Measurements from ENCODE around the gene IL15RA. TPM values are rescaled to one million over a fixed set of nuclear protein-coding genes. Genes with fewer than 3 reads are reported as not detected.

IL15RA gene
- total RNA-seq, 2 donors from 2014 or later, result 56.7 to 125 TPM

DNA sequence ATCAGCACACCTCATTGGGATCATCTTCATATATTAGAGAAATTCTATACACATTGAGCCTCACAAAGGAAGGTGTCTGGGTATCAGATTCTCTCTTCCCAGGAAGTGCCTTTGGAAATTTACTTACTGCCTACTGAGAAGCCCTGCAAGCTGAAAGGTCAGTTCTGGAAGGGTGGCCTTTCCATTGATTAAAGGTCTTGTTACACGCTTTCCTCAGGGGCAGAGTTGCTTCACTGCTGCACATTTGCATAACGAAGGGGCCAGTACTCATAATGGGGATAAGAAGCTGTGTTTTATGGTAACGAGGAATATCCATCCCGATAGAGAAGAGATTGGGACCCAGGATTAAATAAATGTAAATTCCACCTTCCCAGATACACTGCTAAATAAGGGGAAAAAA lies 19.4 kb upstream of the IL15RA start:
- Mint-ChIP-seq H3K4me3 (no peak overlapping the region), H3K4me1 (ENCODE audit: low read depth in 2 of 2) (peaks cover 2 to 6% of the 10 kb centered on the region in 2 donors), H3K27me3 (peaks cover 28 to 42% of the 10 kb centered on the region in 2 donors), H3K27ac (no peak overlapping the region), H3K9me3 (peaks cover 5% of the 10 kb centered on the region), H3K36me3 (peaks cover 17% of the 10 kb centered on the region)
- ATAC-seq (no peak), DNase-seq (ENCODE audit: low spot score) (no peak)

DNA sequence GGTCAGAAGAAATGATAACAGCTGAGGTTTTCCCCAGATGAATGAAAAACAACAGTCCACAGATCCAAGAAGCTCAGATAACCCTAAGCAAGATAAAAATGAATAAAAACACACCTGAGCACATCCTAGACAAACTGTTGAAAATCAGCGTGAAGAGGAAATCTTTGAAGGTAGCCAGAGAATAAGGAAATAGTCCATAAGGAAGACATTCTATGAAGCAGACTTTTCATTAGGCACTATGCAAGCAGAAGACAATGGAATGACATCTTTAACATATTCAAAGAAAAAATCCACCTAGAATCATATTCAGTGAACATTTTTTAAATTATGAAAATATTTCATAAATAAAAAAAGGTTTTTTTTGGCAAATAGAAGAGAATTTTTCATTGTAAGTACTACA lies 15.1 kb upstream of the IL15RA start:
- Mint-ChIP-seq H3K27me3 (peaks cover 16 to 30% of the 10 kb centered on the region in 2 donors), H3K36me3 (peaks cover 22% of the 10 kb centered on the region), H3K4me3 (no peak overlapping the region), H3K9me3 (peaks cover 5% of the 10 kb centered on the region), H3K4me1 (ENCODE audit: low read depth in 2 of 2) (peaks cover 10 to 12% of the 10 kb centered on the region in 2 donors), H3K27ac (no peak overlapping the region)
- no peak for DNase-seq (ENCODE audit: low spot score)
- no peak for ATAC-seq

DNA sequence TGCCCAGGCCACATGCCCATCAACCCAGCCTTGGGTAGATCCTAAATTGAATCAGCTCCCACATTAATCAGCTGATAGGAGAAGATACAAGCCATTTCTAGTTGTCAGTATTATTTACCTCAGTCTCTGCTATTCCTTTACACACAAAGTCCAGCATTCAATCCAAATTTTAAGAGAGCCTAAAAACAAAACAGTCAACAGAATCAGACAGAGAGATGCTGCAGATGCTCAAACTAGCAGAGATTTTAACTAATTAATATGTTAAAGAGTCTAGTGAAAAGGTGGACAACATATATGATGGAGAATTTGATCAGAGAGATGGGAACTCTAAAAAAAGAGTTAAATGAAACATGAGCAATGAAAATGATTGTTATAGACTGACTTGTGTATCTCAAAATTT lies 14.4 kb upstream of the IL15RA start:
- Mint-ChIP-seq H3K9me3 (peaks cover 5% of the 10 kb centered on the region), H3K4me1 (ENCODE audit: low read depth in 2 of 2) (peaks cover 11 to 13% of the 10 kb centered on the region in 2 donors), H3K36me3 (peaks cover 22% of the 10 kb centered on the region), H3K27me3 (peaks cover 15 to 30% of the 10 kb centered on the region in 2 donors), H3K4me3 (no peak overlapping the region), H3K27ac (no peak overlapping the region)
- DNase-seq (ENCODE audit: low spot score) (no peak), ATAC-seq (no peak)

DNA sequence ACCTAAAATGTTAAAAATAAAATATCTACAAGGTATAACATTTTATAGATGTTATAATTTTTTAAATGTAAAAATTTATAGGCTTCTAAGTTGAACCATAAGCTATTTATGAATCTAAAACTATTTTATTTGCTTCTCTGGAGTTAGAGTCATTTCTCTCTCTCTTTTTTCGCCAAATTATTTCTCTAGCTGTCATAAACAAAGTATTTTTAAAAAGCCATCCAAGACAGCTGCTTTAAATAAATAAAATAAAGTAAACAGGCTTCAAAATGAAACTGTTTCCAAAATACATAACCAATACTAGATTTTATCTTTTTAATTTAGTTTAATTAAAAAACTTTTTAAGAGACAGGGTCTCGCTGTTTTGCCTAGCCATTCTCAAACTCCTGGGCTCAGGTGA lies 12.4 kb upstream of the IL15RA start:
- H3K4me3 Mint-ChIP-seq, result no peak overlapping the region
- no peak overlapping the region for H3K27ac Mint-ChIP-seq
- peaks cover 22% of the 10 kb centered on the region for H3K36me3 Mint-ChIP-seq
- H3K27me3 Mint-ChIP-seq, result peaks cover 10 to 24% of the 10 kb centered on the region in 2 donors
- DNase-seq (ENCODE audit: low spot score) (no peak), ATAC-seq (no peak)
- peaks cover 11 to 13% of the 10 kb centered on the region in 2 donors for H3K4me1 Mint-ChIP-seq (ENCODE audit: low read depth in 2 of 2)
- H3K9me3 Mint-ChIP-seq, result peaks cover 5% of the 10 kb centered on the region

DNA sequence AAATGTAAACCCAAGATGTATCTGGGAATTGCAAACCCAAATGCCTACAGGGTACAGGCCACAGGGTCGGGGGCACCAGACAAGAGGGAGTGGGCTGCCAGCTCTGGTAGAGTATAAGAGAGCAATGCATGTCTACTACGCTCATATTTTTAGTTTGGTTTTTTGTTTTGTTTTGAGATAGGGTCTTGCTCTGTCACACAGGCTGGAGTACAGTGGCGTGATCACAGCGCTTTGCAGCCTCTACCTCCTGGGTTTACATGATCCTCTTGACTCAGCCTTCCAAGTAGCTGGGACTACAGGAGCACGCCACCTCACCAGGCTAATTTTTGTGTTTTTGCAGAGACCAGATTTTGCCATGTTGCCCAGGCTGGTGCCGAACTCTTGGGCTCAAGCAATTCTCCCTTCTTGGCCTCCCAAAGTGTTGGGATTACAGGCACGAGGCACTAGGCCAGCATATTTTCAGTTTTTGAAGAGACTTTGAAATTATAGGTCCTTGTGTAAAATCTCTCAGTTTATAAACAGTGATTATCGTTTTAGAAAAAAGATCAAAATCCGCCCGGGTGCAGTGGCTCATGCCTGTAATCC lies 11.1 kb upstream of the IL15RA start:
- Mint-ChIP-seq H3K4me3 (peak overlapping the region; percentile 61), H3K36me3 (peaks cover 16% of the 10 kb centered on the region), H3K27ac (peak overlapping the region; percentile 72 to 93), H3K4me1 (ENCODE audit: low read depth in 2 of 2) (peaks cover 11 to 16% of the 10 kb centered on the region in 2 donors), H3K27me3 (peaks cover 10 to 12% of the 10 kb centered on the region in 2 donors), H3K9me3 (peaks cover 5% of the 10 kb centered on the region)
- DNase-seq (ENCODE audit: low spot score) (no peak), ATAC-seq (no peak)

DNA sequence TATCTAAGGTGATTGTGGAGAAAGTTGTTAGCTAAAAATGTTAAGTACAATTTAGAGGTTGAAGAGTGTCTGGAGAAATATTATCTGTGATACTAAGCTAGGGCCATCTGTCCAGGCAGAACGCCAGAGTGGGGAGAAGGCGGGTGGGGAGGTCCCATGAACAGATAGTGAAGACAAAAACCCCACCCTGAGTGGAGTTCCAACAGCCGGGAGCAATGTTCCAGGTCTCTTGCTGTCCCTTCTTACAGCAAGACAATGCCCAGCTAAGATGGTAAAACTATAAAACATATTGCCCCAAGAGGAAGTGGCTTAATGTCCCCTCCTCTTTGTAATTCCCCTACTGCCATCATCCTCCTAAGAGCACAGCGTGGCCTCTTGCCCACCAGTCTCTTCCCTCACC lies 10.4 kb upstream of the IL15RA start:
- Mint-ChIP-seq H3K27ac (peak overlapping the region; percentile 72 to 93), H3K9me3 (peaks cover 5% of the 10 kb centered on the region), H3K27me3 (peaks cover 8% of the 10 kb centered on the region in 2 donors), H3K36me3 (peaks cover 12% of the 10 kb centered on the region), H3K4me3 (peak overlapping the region; percentile 61), H3K4me1 (ENCODE audit: low read depth in 2 of 2) (peaks cover 11 to 16% of the 10 kb centered on the region in 2 donors)
- ATAC-seq (peak; percentile 77 to 89), DNase-seq (ENCODE audit: low spot score) (no peak)

DNA sequence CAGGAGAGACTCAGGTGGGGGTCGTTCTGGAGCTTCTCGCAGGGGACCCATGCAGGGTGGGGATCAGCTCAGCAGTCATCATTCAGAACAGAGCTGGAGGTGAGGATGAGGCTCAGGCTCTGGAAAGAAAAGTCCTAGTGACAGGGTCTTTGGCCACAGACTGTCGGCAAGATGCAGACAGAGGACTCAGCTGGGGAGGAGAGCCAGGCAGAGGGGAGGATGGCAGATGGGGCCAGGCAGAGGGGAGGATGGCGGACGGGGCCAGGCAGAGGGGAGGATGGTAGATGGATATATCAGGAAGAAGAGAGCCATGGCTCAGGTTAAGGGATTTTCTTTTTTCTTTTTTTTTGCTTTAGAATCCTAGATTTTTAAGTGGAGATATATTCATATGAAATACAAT lies 7.7 kb upstream of the IL15RA start:
- H3K27ac Mint-ChIP-seq, result no peak overlapping the region
- DNase-seq (ENCODE audit: low spot score) (no peak), ATAC-seq (no peak)
- peaks cover 11 to 23% of the 10 kb centered on the region in 2 donors for H3K4me1 Mint-ChIP-seq (ENCODE audit: low read depth in 2 of 2)
- no peaks in the 10 kb centered on the region for H3K9me3 Mint-ChIP-seq
- H3K36me3 Mint-ChIP-seq, result no peaks in the 10 kb centered on the region
- H3K27me3 Mint-ChIP-seq, result peaks cover 0 to 3% of the 10 kb centered on the region in 2 donors
- H3K4me3 Mint-ChIP-seq, result no peak overlapping the region

DNA sequence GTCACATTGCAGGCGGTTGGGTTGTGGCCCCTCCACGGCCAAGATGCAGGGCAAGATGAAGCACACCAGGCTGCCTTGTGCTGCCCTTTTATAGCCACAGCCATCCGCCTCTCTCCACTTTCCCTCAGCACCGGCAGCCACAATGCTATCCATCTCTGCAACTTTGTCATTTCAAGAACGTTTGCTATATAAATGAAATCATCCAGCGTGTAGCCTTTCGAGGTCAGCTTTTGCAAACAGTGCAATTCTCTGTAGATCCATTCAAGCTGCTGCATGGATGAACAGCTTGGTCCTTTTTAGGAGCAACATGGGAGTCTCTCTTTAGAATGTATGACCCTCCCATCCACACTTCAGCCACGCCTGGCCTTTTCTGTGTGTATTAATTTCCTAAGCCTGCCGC lies 6.4 kb upstream of the IL15RA start:
- Mint-ChIP-seq H3K4me3 (no peak overlapping the region), H3K36me3 (no peaks in the 10 kb centered on the region), H3K4me1 (ENCODE audit: low read depth in 2 of 2) (peaks cover 11 to 25% of the 10 kb centered on the region in 2 donors), H3K27ac (peak overlapping the region in 1 of 2 donors; percentile 2), H3K9me3 (no peaks in the 10 kb centered on the region), H3K27me3 (peaks cover 0 to 3% of the 10 kb centered on the region in 2 donors)
- ATAC-seq (no peak), DNase-seq (ENCODE audit: low spot score) (no peak)

DNA sequence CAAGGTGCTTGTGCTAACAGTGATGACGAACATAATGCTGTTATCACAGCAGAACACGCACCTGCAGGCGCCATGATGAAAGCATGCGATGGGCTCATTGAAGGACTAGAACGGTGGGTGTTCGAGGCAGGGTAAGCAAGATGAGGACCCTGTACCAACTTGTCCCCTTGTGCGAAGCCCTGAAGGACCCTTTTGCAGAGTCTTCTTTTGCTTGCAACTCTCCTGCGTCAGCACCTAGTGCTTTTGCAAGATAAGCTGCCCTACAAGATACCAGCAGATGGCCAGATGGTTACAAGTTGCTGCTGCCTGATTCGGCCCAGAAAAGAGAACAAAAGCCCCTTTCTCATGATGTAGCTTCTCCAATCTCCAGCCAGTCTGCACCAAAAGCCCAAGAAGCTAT lies 4.2 kb upstream of the IL15RA start:
- H3K4me3 Mint-ChIP-seq, result no peak overlapping the region
- no peak for DNase-seq (ENCODE audit: low spot score)
- H3K27me3 Mint-ChIP-seq, result peaks cover 0 to 3% of the 10 kb centered on the region in 2 donors
- H3K4me1 Mint-ChIP-seq (ENCODE audit: low read depth in 2 of 2), result peaks cover 0 to 15% of the 10 kb centered on the region in 2 donors
- no peak overlapping the region for H3K27ac Mint-ChIP-seq
- ATAC-seq, result no peak
- H3K9me3 Mint-ChIP-seq, result no peaks in the 10 kb centered on the region
- H3K36me3 Mint-ChIP-seq, result no peaks in the 10 kb centered on the region

DNA sequence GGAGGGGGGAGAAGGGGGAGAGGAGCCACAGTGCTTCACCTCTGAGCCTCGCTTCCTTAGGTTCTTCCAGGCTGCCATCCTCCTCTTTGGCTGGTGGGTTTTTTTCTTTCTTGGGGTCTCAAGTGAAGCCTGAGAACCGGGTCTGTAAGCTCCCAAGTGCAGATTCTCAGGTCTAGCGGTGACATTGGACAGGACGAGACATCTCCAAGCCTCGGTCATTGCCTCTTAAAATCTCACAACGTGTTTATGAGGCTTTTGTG lies 817 bp upstream of the IL15RA start:
- Mint-ChIP-seq H3K27me3 (no peaks in the 10 kb centered on the region), H3K27ac (peak overlapping the region; percentile 74 to 88), H3K9me3 (no peaks in the 10 kb centered on the region), H3K36me3 (peaks cover 5% of the 10 kb centered on the region), H3K4me3 (peak overlapping the region; percentile 92), H3K4me1 (ENCODE audit: low read depth in 2 of 2) (peaks cover 23 to 24% of the 10 kb centered on the region in 2 donors)
- ATAC-seq, result no peak
- DNase-seq (ENCODE audit: low spot score), result no peak

DNA sequence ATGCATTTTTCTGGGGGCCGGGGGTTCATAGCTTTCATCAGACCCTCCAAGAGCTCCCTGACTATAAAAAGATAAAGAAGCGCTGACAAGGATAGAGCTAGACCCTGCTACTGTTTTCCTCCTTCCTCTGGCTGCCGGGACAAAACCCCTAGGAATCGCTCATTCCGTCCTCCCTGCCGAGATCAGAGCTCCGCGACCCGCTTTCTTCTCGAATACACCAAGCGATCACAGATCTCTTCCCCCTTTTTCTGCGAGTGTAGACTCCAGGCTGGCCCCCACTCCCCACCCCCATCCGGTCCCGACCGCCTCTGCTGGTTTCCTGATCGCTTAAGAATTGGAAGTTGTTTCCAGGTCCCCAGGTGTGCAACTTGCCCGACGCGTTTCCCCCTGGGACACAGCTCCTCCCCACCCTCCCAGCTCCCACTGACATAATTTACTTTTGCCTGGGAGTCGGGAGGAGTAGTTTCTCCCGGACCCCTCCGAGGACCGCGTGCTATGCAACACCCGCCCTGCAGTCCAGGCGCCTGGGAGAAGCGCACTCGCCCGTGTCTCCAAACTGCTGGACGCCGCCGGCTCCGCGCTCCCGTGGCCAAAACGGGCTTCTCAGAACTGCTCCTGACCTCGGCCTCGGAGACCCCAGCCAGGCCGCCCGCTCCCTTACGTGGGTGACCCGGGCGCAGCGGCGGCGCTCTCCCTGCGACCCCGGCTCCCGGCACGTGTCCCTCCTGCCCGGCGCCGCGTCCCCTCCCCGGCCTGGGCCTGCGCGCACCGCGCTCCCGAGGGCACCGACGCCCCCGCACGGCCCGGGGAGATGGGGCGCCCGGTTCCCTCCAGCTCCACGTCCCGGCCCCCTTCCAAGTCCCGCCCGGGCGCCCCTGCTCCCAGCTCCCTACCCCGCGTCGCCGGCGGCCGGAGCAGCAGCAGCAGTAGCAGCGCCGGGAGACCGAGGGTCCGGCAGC lies 552 bp downstream of the IL15RA start:
- peak; percentile 11 to 27 for ATAC-seq
- Mint-ChIP-seq H3K27ac (peak overlapping the region; percentile 87 to 98), H3K4me3 (peak overlapping the region; percentile 92), H3K36me3 (peaks cover 8% of the 10 kb centered on the region), H3K9me3 (no peaks in the 10 kb centered on the region), H3K4me1 (ENCODE audit: low read depth in 2 of 2) (peaks cover 32 to 33% of the 10 kb centered on the region in 2 donors), H3K27me3 (no peaks in the 10 kb centered on the region)
- DNase-seq (ENCODE audit: low spot score), result no peak

DNA sequence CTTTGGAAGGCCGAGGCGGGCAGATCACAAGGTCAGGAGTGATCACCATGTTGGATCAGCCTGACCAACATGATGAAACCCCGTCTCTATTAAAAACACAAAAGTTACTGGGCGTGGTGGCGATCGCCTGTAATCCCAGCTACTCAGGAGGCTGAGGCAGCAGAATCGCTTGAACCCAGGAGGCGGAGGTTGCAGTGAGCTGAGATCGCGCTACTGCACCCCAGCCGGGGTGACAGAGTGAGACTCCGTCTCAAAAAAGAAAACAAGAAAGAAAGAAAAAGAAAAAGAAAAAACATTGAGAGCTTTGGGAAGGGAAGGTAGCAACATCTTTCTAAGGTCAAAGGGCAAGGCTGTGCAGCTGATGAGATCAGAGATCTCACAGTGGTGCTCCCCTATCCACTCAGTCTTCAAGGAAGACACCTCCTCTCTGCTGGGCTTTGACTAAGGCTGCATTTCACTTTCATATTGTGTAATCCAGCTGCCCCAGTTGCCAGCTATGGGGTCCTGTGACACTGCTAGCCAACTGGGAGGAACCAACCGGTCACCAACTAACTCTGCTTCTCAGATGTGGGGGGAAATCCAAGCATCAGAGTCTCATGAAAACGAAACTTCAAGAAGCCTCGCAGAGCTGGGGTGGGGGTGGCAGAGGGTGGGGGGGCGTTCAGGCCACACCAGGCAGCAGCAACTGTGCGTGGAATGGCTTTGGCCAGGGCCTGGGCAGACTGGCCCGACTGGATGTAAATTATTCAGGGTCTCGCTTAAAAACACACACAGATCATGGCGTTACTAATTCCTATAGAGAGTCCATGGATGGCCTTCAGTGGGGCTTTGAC lies 1.5 kb downstream of the IL15RA start:
- H3K9me3 Mint-ChIP-seq, result no peaks in the 10 kb centered on the region
- DNase-seq (ENCODE audit: low spot score) (peak; percentile 93), ATAC-seq (peak; percentile 86 to 90)
- H3K4me3 Mint-ChIP-seq, result peak overlapping the region; percentile 89
- H3K27ac Mint-ChIP-seq, result peak overlapping the region; percentile 87 to 98
- H3K36me3 Mint-ChIP-seq, result peaks cover 8% of the 10 kb centered on the region
- H3K27me3 Mint-ChIP-seq, result no peaks in the 10 kb centered on the region
- peaks cover 41 to 42% of the 10 kb centered on the region in 2 donors for H3K4me1 Mint-ChIP-seq (ENCODE audit: low read depth in 2 of 2)

DNA sequence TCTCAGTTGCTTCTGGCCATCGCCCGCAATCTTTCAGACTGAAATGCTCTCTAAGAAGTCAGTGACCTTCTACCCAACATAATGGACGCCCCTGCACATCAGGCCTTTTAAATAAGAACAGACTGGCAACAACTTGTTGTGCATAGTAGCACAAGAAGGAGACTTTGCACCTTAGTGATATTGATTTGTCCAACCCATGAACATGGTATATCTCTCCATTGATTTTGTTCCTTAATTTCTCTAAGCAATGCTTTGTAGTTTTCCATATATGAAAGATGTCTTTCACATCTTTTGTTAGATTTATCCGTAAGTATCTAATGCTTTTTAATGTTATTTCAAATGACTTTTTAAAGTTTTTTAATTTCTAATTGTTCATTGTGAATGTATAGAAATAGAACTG lies 4.3 kb downstream of the IL15RA start:
- Mint-ChIP-seq H3K36me3 (peaks cover 15% of the 10 kb centered on the region), H3K4me3 (peak overlapping the region; percentile 10)
- DNase-seq (ENCODE audit: low spot score), result no peak

More for the DNA sequence above, 4.3 kb downstream of the IL15RA start:
- no peaks in the 10 kb centered on the region for H3K9me3 Mint-ChIP-seq
- peak overlapping the region; percentile 47 to 98 for H3K27ac Mint-ChIP-seq
- no peaks in the 10 kb centered on the region for H3K27me3 Mint-ChIP-seq
- ATAC-seq, result no peak
- H3K4me1 Mint-ChIP-seq (ENCODE audit: low read depth in 2 of 2), result peaks cover 48 to 53% of the 10 kb centered on the region in 2 donors

Data from natural killer cell treated with Interleukin-12 subunit alpha and Interleukin-12 subunit beta and Interleukin-15 and Interleukin-18, amount 100 ng/mL, for 72 hours (primary cell).